HEK293 (cell line): Measurements from ENCODE around the gene PANK4.

Experiments
- ATF2 ChIP-seq: fragments of 450-650 bp; formaldehyde crosslinking; IDR thresholded peaks from 2 replicates; pipeline ENCODE4 v1.5.1; 2016; ENCODE audit warnings: missing biosample characterization, missing genetic modification characterization, low read depth
- CTCF ChIP-seq: fragments of 450-650 bp; formaldehyde crosslinking; IDR thresholded peaks from 2 replicates; pipeline ENCODE4 v1.5.1; 2016; ENCODE audit warnings: missing biosample characterization, missing genetic modification characterization
- ZNF16 ChIP-seq: fragments of 450-650 bp; formaldehyde crosslinking; IDR thresholded peaks from 2 replicates; pipeline ENCODE4 v1.5.1; 2016; ENCODE audit warnings: low read depth, missing biosample characterization, missing genetic modification characterization
- ZNF473 ChIP-seq: fragments of 450-650 bp; formaldehyde crosslinking; IDR thresholded peaks from 2 replicates; pipeline ENCODE4 v1.5.1; 2017; ENCODE audit warnings: missing biosample characterization, missing genetic modification characterization
- ZXDB ChIP-seq: fragments of 450-650 bp; formaldehyde crosslinking; IDR thresholded peaks from 2 replicates; pipeline ENCODE4 v1.5.1; 2016; ENCODE audit warnings: missing biosample characterization, missing genetic modification characterization

GRCh38 chr1:2522230-2522629 lies 4.2 kb downstream of the PANK4 start:
- TF ChIP-seq CTCF (no peak), ZXDB (tag by site-specific recombination) (no peak), ZNF473 (no peak), ZNF16 (tag by site-specific recombination) (no peak), ATF2 (tag by site-specific recombination) (no peak)
